HG03469 (cell line): ENCODE data around the gene RMND5A.

ENCODE experiments used
- ATAC-seq: cut with Tn5 transposase; IDR thresholded peaks from one replicate; pipeline ENCODE4 v1.9.1; 2021; ENCODE audit warnings: mild to moderate bottlenecking, moderate library complexity, moderate number of reproducible peaks; ENCODE audit not compliant: unreplicated experiment

The RMND5A gene

GRCh38 chr2:86790134-86790675, 70.1 kb downstream of the RMND5A start:
- no peak for ATAC-seq

GRCh38 chr2:86790676-86791572, 70.8 kb downstream of the RMND5A start, which contains the start of gene CD8A:
TSS of gene CD8A (minus strand) at chr2:86790913. CDS start at chr2:86790825, 88 bp downstream.
- ATAC-seq = no peak

- no peak for ATAC-seq
Observed at GRCh38 chr2:86791573-86791972, 71.5 kb downstream of the RMND5A start.

GRCh38 chr2:86793752-86794151, 73.7 kb downstream of the RMND5A start:
- ATAC-seq = no peak

- ATAC-seq = no peak
Observed at GRCh38 chr2:86794861-86795260, 74.8 kb downstream of the RMND5A start.

GRCh38 chr2:86800856-86801567, 80.9 kb downstream of the RMND5A start:
- no peak for ATAC-seq

- ATAC-seq = no peak
Observed at GRCh38 chr2:86806059-86806857, 86.2 kb downstream of the RMND5A start.

GRCh38 chr2:86807133-86807467, 87.0 kb downstream of the RMND5A start:
- ATAC-seq = no peak

- ATAC-seq = no peak
Observed at GRCh38 chr2:86807468-86808275, 87.6 kb downstream of the RMND5A start.

GRCh38 chr2:86808315-86809161, 88.4 kb downstream of the RMND5A start:
- ATAC-seq = peak; percentile 87

- no peak for ATAC-seq
Observed at GRCh38 chr2:86809481-86810121, 89.5 kb downstream of the RMND5A start.

GRCh38 chr2:86815611-86816010, 95.5 kb downstream of the RMND5A start:
- ATAC-seq = no peak

GRCh38 chr2:86818114-86818801, 98.2 kb downstream of the RMND5A start:
- no peak for ATAC-seq

- no peak for ATAC-seq
Observed at GRCh38 chr2:86818957-86819356, 98.9 kb downstream of the RMND5A start.

- ATAC-seq = no peak
Observed at GRCh38 chr2:86821306-86821705, 101.2 kb downstream of the RMND5A start.

- no peak for ATAC-seq
Observed at GRCh38 chr2:86821842-86822241, 101.8 kb downstream of the RMND5A start.

- ATAC-seq = no peak
Observed at GRCh38 chr2:86822668-86823345, 102.7 kb downstream of the RMND5A start.
